Measurements from ENCODE around the gene CCDC57.

CCDC57 gene

GRCh38 chr17:82242977-82243647 is 30.5 kb upstream of the CCDC57 start:
- H3K4me2 ChIP-seq (ENCODE audit: low read depth, low read length, poor library complexity, severe bottlenecking) = no peak overlapping the region
- H3F3A ChIP-seq (ENCODE audit: insufficient read depth) = no peaks in the 10 kb centered on the region
- H3K4me3 ChIP-seq (ENCODE audit: insufficient read depth, low read length, poor library complexity, severe bottlenecking) = no peak overlapping the region
- H2AFZ ChIP-seq (ENCODE audit: low read depth, low read length, severe bottlenecking) = no peak overlapping the region
- peaks cover 4% of the 10 kb centered on the region; the same call in 1 of the 2 replicates for H3K79me2 ChIP-seq (ENCODE audit: insufficient read depth, low read length)
- no peak overlapping the region for H3K27ac ChIP-seq (ENCODE audit: low read depth, low read length)
- TF ChIP-seq EZH2phosphoT487 (conservative IDR thresholded peaks at IDR 0.05; ENCODE audit: low read length) = no peak
- no peak for TF ChIP-seq CTCF (IDR thresholded peaks at IDR 0.05; ENCODE audit: insufficient read depth, low read length, poor library complexity, severe bottlenecking)
- no peaks in the 10 kb centered on the region for H3K36me3 ChIP-seq (ENCODE audit: low read length)
- H3K9me3 ChIP-seq (ENCODE audit: insufficient read depth, low read length) = no peaks in the 10 kb centered on the region
- H3K27me3 ChIP-seq (ENCODE audit: low read length) = no peaks in the 10 kb centered on the region
- H3K9ac ChIP-seq (ENCODE audit: low read length) = no peak overlapping the region
- no peaks in the 10 kb centered on the region for H4K20me1 ChIP-seq (ENCODE audit: low read depth, low read length)
- no peaks in the 10 kb centered on the region for H3K9me2 ChIP-seq (replicated peaks; ENCODE audit: insufficient read depth, low read length)

GRCh38 chr17:82242698-82242976 is 30.0 kb upstream of the CCDC57 start:
- Histone ChIP-seq H2AFZ (ENCODE audit: low read depth, low read length, severe bottlenecking) (no peak overlapping the region), H3K4me3 (ENCODE audit: insufficient read depth, low read length, poor library complexity, severe bottlenecking) (no peak overlapping the region), H4K20me1 (ENCODE audit: low read depth, low read length) (no peaks in the 10 kb centered on the region), H3F3A (ENCODE audit: insufficient read depth) (no peaks in the 10 kb centered on the region), H3K4me2 (ENCODE audit: low read depth, low read length, poor library complexity, severe bottlenecking) (no peak overlapping the region), H3K27me3 (ENCODE audit: low read length) (no peaks in the 10 kb centered on the region), H3K9me2 (replicated peaks; ENCODE audit: insufficient read depth, low read length) (no peaks in the 10 kb centered on the region), H3K9ac (ENCODE audit: low read length) (no peak overlapping the region), H3K79me2 (ENCODE audit: insufficient read depth, low read length) (peaks cover 4% of the 10 kb centered on the region; the same call in 1 of the 2 replicates), H3K27ac (ENCODE audit: low read depth, low read length) (no peak overlapping the region), H3K9me3 (ENCODE audit: insufficient read depth, low read length) (no peaks in the 10 kb centered on the region), H3K36me3 (ENCODE audit: low read length) (no peaks in the 10 kb centered on the region)
- TF ChIP-seq EZH2phosphoT487 (conservative IDR thresholded peaks at IDR 0.05; ENCODE audit: low read length) = no peak
- TF ChIP-seq CTCF (IDR thresholded peaks at IDR 0.05; ENCODE audit: insufficient read depth, low read length, poor library complexity, severe bottlenecking) = no peak

GRCh38 chr17:82241926-82242697 is 29.5 kb upstream of the CCDC57 start:
- no peak for TF ChIP-seq CTCF (IDR thresholded peaks at IDR 0.05; ENCODE audit: insufficient read depth, low read length, poor library complexity, severe bottlenecking)
- TF ChIP-seq EZH2phosphoT487 (conservative IDR thresholded peaks at IDR 0.05; ENCODE audit: low read length) = no peak
- no peak overlapping the region for H2AFZ ChIP-seq (ENCODE audit: low read depth, low read length, severe bottlenecking)
- H4K20me1 ChIP-seq (ENCODE audit: low read depth, low read length) = no peaks in the 10 kb centered on the region
- H3K27ac ChIP-seq (ENCODE audit: low read depth, low read length) = no peak overlapping the region
- no peaks in the 10 kb centered on the region for H3K79me2 ChIP-seq (ENCODE audit: insufficient read depth, low read length)
- no peaks in the 10 kb centered on the region for H3K27me3 ChIP-seq (ENCODE audit: low read length)
- no peak overlapping the region for H3K4me3 ChIP-seq (ENCODE audit: insufficient read depth, low read length, poor library complexity, severe bottlenecking)
- H3K4me2 ChIP-seq (ENCODE audit: low read depth, low read length, poor library complexity, severe bottlenecking) = no peak overlapping the region
- H3K9me3 ChIP-seq (ENCODE audit: insufficient read depth, low read length) = no peaks in the 10 kb centered on the region
- H3K36me3 ChIP-seq (ENCODE audit: low read length) = no peaks in the 10 kb centered on the region
- no peak overlapping the region for H3K9ac ChIP-seq (ENCODE audit: low read length)
- no peaks in the 10 kb centered on the region for H3K9me2 ChIP-seq (replicated peaks; ENCODE audit: insufficient read depth, low read length)
- H3F3A ChIP-seq (ENCODE audit: insufficient read depth) = no peaks in the 10 kb centered on the region

Measured in SU-DHL-6 (cell line).